Hematopoietic multipotent progenitor cell treated with erythropoietin and hydrocortisone succinate and interleukin-3 and kit ligand, for 8 days (in vitro differentiated cells): Measurements from ENCODE around the gene RNF145.
A peak's percentile ranks its signal among the peaks of the same experiment; 100 is the strongest.
"Not testable (repeated sequence)": the region's sequence is repeated elsewhere in the genome, so short reads cannot be mapped to it uniquely, and the experiment has no call there.

Source experiments
- DNase-seq: peaks from one replicate; pipeline ENCODE4 v3.0.0-alpha.2; 2015

Gene RNF145

DNA sequence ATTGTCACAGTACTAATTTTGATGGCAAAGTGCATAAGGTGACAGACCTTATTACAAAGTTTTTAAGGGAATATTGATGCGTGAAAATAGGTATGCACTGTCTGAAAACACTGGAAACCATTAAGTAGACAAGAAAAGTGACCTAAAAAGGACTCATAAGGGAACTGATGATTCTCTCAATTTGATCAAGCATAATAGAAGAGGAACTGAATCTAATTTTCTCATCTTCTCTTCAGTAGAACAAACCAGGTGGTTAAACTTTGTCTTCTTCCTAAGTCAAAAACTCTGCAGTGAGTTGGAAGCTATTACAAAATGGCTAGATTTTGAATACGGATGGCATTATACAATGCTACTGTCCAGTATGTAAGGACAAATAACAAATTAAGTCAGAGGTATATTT is 53.4 kb downstream of the RNF145 start:
- no peak for DNase-seq

- no peak for DNase-seq
Observed at GRCh38 chr5:159152876-159153275, 56.5 kb downstream of the RNF145 start.

GRCh38 chr5:159149085-159149484 is 60.3 kb downstream of the RNF145 start:
- no peak for DNase-seq

- no peak for DNase-seq
Observed at GRCh38 chr5:159147976-159148375, 61.4 kb downstream of the RNF145 start.

GRCh38 chr5:159146839-159147238 is 62.5 kb downstream of the RNF145 start:
- DNase-seq, result no peak

DNA sequence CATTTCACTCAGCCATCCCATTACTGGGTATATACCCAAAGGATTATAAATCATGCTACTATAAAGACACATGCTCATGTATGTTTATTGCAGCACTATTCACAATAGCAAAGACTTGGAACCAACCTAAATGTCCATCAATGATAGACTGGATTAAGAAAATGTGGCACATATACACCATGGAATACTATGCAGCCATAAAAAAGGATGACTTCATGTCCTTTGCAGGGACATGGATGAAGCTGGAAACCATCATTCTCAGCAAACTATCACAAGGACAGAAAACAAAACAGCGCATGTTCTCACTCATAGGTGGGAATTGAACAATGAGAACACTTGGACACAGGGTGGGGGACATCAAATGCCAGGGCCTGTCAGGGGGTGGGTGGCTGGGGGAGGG is 64.2 kb downstream of the RNF145 start:
- not testable (repeated sequence) for DNase-seq

GRCh38 chr5:159139802-159140201 is 69.6 kb downstream of the RNF145 start:
- no peak for DNase-seq

- DNase-seq, result no peak
Observed at GRCh38 chr5:159135896-159136531, 73.3 kb downstream of the RNF145 start.

DNA sequence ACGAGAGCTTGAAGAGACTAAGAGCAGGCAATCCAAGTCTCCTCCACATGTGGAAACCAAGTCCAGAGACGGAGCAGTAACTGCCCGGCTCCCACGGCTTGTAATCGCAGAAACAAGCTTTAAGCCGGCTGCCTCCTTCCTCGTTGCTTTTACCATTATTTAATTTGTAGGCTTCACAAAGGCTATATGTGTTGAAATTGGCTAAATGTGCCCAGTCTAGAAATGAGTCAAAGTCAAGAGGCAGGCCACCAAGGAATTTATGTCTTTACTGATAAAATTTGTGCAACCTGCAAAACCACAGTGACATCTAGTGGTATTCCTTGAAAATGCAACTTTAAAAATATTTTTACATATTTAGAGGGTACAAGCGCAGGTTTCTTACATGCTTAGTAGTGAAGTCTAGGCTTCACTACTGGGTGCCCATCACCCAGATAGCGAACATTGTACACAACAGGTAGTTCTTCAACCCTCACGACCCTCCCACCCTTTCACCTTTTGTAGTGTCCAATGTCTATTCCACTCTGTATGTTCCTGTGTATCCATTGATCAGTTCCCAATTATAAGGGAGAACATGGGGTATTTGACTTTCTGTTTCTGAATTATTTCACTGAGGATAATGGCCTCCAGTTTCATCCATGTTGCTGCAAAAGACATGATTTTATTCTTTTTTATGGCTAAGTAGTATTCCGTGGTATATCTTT is 76.2 kb downstream of the RNF145 start:
- peak; percentile 64 for DNase-seq

DNA sequence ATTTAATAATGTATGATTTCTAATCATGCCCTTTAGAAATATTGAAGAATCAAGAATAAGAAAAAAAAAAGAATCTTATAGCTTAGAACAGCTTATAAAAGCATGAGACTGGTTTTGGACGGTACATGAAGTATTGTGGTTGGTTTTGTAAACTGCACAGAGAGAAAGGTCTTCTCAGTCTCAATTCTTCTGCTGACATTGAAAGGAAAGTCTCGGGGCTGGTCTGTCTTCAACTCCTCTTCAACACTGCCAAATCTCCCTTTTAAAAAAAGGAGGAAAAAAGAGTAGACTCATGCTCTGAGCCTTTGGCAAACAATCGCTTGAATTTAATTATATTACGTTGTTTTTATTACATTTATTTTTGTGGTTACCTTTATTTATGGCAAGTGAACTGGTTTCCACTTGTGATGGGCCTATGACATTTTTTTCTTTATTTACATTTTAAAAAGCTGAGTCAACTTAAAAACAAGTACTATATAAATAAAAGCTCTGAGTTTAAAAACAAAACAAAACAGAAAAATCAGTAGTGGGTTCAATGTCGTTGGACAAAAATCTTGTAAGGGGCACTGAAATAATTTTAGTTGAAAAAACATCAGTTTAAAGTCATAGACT is 76.8 kb downstream of the RNF145 start:
- DNase-seq, result no peak

DNA sequence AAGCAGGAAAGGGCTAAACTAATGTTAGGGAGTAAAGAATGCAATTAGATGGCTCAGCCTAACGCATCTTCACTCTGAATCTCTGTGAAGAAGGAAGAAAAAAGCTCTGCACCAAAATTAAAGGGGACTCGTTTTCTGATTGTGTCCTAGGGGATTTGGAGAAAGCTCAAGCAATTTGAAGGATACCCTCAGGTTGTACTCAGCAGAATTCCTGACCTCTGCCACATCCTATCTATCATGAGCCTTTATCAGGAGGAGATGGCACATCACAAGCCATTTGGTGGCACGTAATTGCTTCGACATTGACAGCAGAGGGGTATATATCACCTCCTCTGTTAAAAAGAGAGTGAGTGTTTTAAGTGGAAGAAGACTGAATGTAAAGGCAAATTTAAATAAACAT is 77.4 kb downstream of the RNF145 start:
- no peak for DNase-seq

DNA sequence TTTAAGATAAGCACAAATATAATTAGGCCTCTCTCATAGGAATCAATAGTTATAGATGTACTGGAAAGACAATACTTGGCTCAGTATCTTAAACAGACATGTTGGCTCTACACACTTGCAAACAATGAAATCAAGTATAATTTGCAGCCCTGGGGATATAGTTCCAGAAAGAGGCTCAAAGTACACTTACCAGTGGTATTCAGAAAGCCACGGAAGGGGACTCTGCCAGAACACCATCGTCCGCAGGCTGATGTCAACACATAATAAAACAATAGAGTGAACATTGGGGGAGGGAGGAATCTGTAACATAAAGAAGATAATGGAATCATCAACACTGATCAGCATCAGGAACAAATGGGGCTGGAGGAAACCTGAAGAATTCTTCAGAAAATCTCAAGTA is 78.5 kb downstream of the RNF145 start:
- no peak for DNase-seq

GRCh38 chr5:159128070-159128541 is 81.2 kb downstream of the RNF145 start:
- DNase-seq, result peak; percentile 86

- no peak for DNase-seq
Observed at GRCh38 chr5:159123700-159124099, 85.7 kb downstream of the RNF145 start.

DNA sequence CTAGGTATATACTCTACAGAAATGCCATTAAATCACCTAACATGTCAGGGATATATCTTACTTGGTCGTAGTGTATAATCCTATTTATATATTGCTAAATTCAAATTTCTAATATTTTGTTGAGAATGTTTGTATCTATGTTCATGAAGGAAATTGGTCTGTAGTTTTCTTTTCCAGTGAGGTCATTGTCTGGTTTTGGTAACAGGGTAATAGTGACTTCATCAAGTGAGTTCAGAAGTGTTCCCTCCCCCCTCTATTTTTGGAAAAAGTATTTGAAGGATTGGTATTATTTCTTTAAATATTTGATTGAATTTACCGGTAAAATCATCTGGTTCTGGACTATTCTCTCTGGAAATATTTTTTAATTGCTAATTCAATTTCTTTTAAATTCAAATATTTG is 86.2 kb downstream of the RNF145 start:
- no peak for DNase-seq

DNA sequence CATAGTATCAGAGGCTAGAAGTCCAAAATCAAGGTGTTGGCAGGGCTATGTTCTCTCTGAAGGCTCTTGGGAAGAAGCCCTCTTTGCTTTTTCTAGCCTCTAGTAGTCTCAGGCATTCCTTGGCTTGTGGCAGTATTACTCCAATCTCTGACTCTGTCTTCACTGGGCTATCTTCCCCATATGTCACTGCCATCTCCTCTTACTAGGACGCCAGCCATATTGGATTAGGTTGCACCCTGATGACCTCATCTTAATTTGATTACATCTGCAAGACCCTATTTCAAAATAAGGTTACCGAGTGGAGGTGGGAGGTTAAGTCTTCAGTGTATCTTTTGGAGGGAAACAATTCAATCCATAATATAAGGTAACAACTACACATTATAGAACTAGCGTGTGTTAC is 88.3 kb downstream of the RNF145 start:
- no peak for DNase-seq

DNA sequence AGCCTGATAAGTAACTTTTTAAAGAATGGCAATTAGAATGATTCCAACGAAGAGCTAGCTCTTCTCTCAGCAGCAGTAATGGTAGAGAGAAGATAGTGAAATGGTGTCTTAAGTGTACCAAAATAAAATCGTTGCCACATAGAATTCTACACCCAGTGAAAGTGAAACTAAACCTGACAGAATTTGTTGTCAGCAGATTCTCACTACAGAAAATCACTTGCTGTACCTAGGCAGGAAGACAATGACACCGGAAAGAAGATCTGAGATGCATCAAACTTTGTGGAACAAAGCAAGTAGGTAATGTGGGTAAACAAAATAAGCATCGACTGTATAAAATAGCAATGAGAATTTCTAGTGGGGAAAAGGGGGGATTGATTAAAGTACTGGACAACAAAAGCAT is 88.9 kb downstream of the RNF145 start:
- no peak for DNase-seq

- not testable (repeated sequence) for DNase-seq
Observed at GRCh38 chr5:159119842-159120241, 89.5 kb downstream of the RNF145 start.

DNA sequence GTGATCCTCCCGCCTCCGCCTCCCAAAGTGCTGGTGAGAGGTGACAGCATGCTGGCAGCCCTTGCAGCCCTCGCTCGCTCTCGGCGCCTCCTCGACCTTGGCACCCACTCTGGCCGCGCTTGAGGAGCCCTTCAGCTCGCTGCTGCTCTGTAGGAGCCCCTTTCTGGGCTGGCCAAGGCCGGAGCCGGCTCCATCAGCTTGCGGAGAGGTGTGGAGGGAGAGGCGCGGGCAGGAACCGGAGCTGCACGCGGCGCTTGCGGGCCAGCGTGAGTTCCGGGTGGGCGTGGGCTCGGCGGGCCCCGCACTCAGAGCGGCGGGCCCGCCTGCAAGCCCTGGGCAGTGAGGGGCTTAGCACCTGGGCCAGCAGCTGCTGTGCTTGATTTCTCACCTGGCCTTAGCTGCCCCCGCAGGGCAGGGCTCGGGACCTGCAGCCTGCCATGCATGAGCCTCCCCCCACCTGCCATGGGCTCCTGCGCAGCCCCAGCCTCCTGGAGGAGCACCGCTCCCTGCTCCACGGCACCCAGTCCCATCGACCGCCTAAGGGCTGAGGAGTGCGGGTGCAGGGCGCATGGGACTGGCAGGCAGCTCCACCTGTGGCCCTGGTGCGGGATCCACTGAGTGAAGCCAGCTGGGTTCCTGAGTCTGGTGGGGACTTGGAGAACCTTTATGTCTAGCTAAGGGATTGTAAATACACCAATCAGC is 90.2 kb downstream of the RNF145 start:
- not testable (repeated sequence) for DNase-seq

- no peak for DNase-seq
Observed at GRCh38 chr5:159113405-159113804, 95.9 kb downstream of the RNF145 start.

GRCh38 chr5:159112436-159112835 is 96.9 kb downstream of the RNF145 start:
- no peak for DNase-seq
